ENCODE results near the gene CMTM7.

Gene CMTM7

DNA sequence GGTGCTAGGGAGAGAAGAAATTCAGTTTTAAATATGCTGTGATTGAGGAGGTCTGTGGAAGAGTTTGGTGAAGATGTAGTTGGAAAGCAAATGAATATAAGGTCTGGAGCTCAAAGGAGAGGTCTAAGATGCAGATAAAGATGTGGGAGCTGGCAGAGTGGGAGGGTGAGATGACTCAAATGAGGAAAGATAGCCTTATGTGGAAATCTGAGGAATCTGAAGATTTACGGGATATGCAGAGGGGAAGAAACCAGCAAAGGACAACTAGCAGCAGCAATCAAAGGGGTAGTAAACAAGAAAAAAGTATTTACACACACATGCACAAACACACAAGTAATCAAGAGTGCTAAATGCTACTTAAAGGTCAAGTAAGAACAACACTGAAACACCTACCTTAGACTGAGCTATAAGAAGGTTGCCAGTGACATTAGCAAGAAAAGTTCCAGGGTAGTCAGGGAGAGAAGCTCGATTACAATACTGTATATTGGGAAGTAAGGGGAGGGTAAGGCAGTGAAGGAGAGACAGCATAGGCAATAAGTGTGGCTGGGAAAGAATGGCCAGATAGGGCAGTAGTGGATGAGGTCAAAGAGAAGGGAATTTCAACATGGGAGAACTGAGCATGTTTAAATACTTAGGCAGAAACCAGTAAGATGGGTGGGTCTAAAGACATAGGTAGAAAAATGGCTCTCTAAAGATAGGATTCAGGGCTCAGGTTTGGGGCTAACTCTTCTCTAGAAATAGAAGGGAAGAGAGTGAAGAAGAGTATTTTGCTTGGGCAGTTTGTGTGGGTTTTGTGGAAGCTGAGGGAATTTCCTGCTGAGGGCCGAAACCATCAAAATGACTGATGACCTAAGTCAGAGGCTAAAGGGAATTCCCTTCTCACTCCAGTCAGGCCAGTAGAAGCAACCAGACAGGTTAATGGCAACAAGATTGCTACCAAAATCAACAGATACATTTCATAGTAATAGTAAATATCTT is 102.1 kb downstream of the CMTM7 start:
- no peak for FAIRE-seq

DNA sequence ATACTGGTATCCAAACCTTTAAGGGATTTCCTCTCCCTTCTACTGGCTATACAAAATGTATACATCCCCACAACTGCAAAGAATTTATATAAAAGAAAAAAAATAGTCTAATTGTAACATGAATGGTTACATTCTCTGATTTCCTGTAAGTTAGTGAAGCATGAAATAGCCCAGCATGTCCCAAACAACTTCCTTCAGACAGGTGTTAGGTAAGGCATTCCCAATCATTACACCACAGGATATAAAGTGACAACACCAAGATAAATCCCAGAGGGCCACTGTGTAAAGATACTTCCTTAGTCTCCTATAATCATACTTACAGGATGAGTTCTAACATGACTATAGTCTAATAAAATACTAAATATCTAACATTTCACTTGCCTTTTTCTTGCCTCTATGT is 103.4 kb downstream of the CMTM7 start:
- FAIRE-seq = no peak

GRCh38 chr3:32495609-32496008 is 104.0 kb downstream of the CMTM7 start:
- FAIRE-seq = no peak

DNA sequence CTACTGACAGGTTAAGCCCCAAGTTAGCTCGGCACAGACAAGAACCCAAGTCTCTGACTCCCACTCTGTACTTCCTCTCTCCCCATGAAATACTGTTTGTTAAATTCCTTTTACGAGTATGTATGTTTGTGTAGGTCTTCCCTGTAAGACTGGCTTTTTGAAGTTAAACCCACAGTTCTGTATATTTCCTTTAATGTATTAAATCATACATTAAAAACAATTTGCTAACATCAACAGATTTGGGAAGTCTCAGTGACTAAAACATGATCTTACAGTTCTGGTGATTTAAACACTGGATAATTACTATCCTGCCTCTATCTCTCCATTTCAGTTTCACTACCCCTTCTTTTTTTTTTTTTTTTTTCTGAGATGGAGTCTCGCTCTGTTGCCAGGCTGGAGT is 106.6 kb downstream of the CMTM7 start:
- FAIRE-seq = no peak

DNA sequence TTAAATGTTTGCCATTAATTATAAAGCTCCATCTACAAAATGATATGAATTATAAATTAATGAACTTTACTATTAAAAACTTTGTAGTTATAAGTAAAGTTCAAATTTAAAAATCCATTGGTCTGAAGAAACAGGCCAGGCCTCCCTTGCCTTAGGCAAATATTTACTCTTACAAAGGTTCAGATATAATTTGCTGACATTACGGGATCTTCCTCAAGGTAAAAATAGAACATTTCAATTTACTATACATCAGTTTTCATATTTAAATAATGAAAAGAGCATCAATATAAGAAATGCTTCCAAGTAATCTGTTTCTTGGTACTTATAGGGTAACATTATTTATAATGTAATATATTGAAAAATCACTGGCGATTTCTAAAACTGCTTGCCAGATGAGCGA is 107.3 kb downstream of the CMTM7 start:
- FAIRE-seq = peak; percentile 67

DNA sequence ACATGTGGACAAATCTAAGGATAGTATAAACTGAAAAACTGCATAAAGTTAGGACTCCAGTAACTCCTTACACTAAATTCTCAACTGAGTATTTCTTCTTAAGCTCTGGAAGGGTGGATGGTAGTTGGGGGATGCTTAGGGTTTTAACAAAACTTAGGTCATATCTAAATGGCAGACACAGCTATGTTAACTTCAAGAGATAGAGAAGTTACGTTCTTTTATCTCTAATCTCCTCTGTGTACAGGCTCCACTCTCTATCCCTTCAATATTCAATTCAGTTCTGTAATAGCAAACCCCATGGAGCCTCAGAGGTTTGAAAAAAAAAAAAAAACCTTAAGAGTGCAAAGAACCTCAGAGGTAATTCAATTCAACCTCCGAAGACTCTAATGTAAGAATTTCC is 107.9 kb downstream of the CMTM7 start:
- no peak for FAIRE-seq

- FAIRE-seq = no peak
Measured at GRCh38 chr3:32500231-32500630, 108.6 kb downstream of the CMTM7 start.

- FAIRE-seq = no peak
Measured at GRCh38 chr3:32500880-32501782, 109.5 kb downstream of the CMTM7 start.

DNA sequence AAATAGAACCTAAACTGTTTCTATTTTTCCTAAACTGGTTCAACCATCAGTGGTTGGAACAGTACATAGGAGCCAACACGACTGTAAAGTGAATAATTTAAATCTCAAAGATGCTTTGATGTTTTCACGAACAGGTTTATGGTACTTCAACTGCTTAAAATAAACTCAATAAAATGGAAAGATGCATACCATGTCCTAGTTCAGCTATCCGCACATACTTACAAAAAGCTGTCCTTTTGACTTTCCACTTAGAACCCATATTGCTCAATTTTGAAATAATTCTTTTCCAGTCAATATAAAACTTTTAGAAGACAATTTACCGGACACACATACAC is 110.1 kb downstream of the CMTM7 start:
- peak; percentile 6 for FAIRE-seq

- no peak for FAIRE-seq
Measured at GRCh38 chr3:32502118-32502945, 110.7 kb downstream of the CMTM7 start, which contains the start of gene CMTM6. CMTM6 (minus strand) TSS chr3:32502852; CDS start chr3:32502745, 107 bp downstream.

GRCh38 chr3:32502946-32503286 is 111.3 kb downstream of the CMTM7 start:
- FAIRE-seq = no peak

Measured in G401.6 (cell line).